Right cardiac atrium (tissue), 5 donors: ENCODE data around the gene TEX47. TPM values are rescaled to one million over a fixed set of nuclear protein-coding genes. Genes with fewer than 3 reads are reported as not detected.

Experiments used
- ATAC-seq, 2 donors: fragments of 200-7000 bp; cut with Tn5 transposase; one replicate each; pipeline versions ENCODE4 v1.8.0 to v1.9.1; 2020; ENCODE audit warnings: moderate library complexity in 2 of 2, mild to moderate bottlenecking in 1 of 2
- DNase-seq, 3 donors: peaks; one replicate each; pipeline ENCODE4 v3.0.0-alpha.2; 2020
- H3K27ac ChIP-seq: one replicate; pipeline ENCODE4 v1.5.1; 2013; ENCODE audit warnings: mild to moderate bottlenecking, low read length, control low read depth, moderate library complexity
- H3K27me3 ChIP-seq: one replicate; pipeline ENCODE4 v1.6.1; 2013; ENCODE audit not compliant: control insufficient read depth, insufficient read depth
- H3K4me1 ChIP-seq: one replicate; pipeline ENCODE4 v1.6.1; 2013; ENCODE audit warnings: low read length; ENCODE audit not compliant: control insufficient read depth, insufficient read depth
- H3K4me3 ChIP-seq: one replicate; pipeline ENCODE4 v1.5.1; 2013; ENCODE audit warnings: low read length, control low read depth
- H3K9me3 ChIP-seq: one replicate; pipeline ENCODE4 v1.6.1; 2013; ENCODE audit warnings: low read length; ENCODE audit not compliant: control insufficient read depth
- WGBS: extraction: QIAGEN DNeasy Blood & Tissue Kit; methylation state at CpG from one replicate; pipeline ENCODE4 v1.1.7; 2013; 5-methylcytosine and 5-hydroxymethylcytosine counted together
- intact Hi-C, 4 donors: fragments of 100-400 bp; cut with DNase I; formaldehyde crosslinking; loops; one replicate each; pipeline versions ENCODE4 v1.11.0 to v1.14.0; 2022 to 2023
- long read RNA-seq, 4 donors: library from polyadenylated mRNA; unstranded; transcript quantifications; one replicate each; pipeline ENCODE4 v2.0.0, GENCODE V29; 2020 to 2021
- polyA plus RNA-seq: library from polyadenylated mRNA; stranded (reverse); fragments of 200-250 nt; gene quantifications from one replicate; pipeline ENCODE4 v1.2.3, GENCODE V29; 2013
- total RNA-seq, 4 donors: library from RNA; stranded (reverse); fragmentation: NEBNext Ultra II Directional; extraction: Animal tissue kit (Norgen Biotek cat#: 25700); gene quantifications; one replicate each; pipeline ENCODE4 v1.2.1, GENCODE V29; 2021
- donor health status: healthy with polysubstance abuse.
- donor health status: DM: no; HTN: yes; CAD: no.
- donor health status: DM: no; HTN: no; CAD: no.
- donor health status: DM: no; HTN: yes; CAD: no; lungs with severe emphysema.
- donor health status: DM: yes; HTN: yes; CAD: no.

Gene TEX47
- total RNA-seq (not detected), polyA plus RNA-seq (not detected)
- long read RNA-seq, donor 1, result 0 reads
- long read RNA-seq, donor 2, result 0 reads
- long read RNA-seq, donor 3, result 0 reads
- long read RNA-seq, donor 4, result 0 reads

- Histone ChIP-seq H3K4me3 (no peak within 1 kb of the TSS), H3K9me3 (no peaks in the 10 kb centered on the region), H3K4me1 (no peaks in the 10 kb centered on the region), H3K27me3 (no peaks in the 10 kb centered on the region), H3K27ac (no peak within 1 kb of the TSS)
- 62% methylated on average over 7 of the region's 7 CpGs for WGBS
- no peak for ATAC-seq
- intact Hi-C loops, result no loop called here
- DNase-seq, result no peak
These were observed at the start of gene TEX47 for GRCh38 chr7:88795553-88795952. TEX47 (minus strand) TSS chr7:88795737; CDS start chr7:88794942, 795 bp downstream.

DNA sequence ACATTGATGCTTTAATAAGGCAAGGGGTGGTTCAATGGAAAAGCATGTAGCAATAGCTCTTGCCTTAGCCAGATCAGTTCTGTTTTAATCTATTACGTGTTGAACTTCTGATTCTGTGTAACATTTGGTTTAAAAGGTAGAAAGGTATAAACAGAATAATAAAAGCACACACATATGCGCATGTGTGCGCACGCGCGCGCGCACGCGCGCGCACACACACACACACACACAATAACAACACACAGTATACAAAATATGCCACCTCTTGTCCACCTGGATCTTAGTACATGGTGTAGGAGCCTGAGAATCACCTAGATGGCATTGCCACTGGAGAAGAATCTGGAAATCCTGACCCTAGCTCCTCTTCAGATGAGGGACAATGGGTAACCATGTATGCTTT, 49.6 kb upstream of the TEX47 start:
- no peaks in the 10 kb centered on the region for H3K4me1 ChIP-seq
- WGBS, result 87% methylated on average over 12 of the region's 12 CpGs
- no peaks in the 10 kb centered on the region for H3K27me3 ChIP-seq
- no peak for ATAC-seq
- DNase-seq, result no peak
- no peak overlapping the region for H3K4me3 ChIP-seq
- no peaks in the 10 kb centered on the region for H3K9me3 ChIP-seq
- intact Hi-C loops, result no loop called here
- H3K27ac ChIP-seq, result no peak overlapping the region

- no peak for ATAC-seq
- Histone ChIP-seq H3K9me3 (no peaks in the 10 kb centered on the region), H3K27ac (no peak overlapping the region), H3K4me1 (no peaks in the 10 kb centered on the region), H3K4me3 (no peak overlapping the region), H3K27me3 (no peaks in the 10 kb centered on the region)
- intact Hi-C loops, result no loop called here
- DNase-seq, result no peak
These were observed 46.7 kb upstream of the TEX47 start for GRCh38 chr7:88842201-88842600.

GRCh38 chr7:88835147-88835728, 39.7 kb upstream of the TEX47 start:
- no peaks in the 10 kb centered on the region for H3K27me3 ChIP-seq
- DNase-seq (no peak), ATAC-seq (no peak)
- intact Hi-C loops, result loop anchor here in 1 of 4 donors (5.0 kb wide), 1 partner anchor 33 kb away; no protein-coding TSS in a partner anchor
- no peaks in the 10 kb centered on the region for H3K9me3 ChIP-seq
- no peaks in the 10 kb centered on the region for H3K4me1 ChIP-seq
- WGBS, result 36% methylated on average over 3 of the region's 3 CpGs
- no peak overlapping the region for H3K4me3 ChIP-seq
- H3K27ac ChIP-seq, result no peak overlapping the region

- Histone ChIP-seq H3K27ac (no peak overlapping the region), H3K4me1 (no peaks in the 10 kb centered on the region), H3K27me3 (no peaks in the 10 kb centered on the region), H3K4me3 (no peak overlapping the region), H3K9me3 (no peaks in the 10 kb centered on the region)
- WGBS, result 65% methylated on average over 3 of the region's 3 CpGs
- intact Hi-C loops, result no loop called here
- no peak for DNase-seq
- ATAC-seq, result no peak
These were observed 30.7 kb upstream of the TEX47 start for GRCh38 chr7:88826222-88826621.

DNA sequence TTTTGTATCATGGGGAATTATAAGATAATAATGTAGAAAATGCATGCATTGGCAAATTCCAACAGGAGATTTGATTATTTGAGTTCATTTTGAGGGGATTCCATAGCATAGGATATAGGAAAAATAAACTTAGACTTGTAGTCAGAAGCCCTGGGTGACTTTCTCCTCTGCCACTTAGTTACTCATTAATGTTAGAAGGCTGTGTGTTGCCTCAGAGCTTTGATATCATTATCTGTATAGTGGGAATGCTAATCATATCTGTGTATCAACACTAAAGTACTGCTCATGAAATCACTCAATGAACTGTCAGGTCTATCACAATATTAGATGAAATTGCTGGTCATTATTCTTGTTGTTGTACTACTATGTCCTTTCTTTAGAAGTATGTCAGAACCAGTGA, 23.0 kb upstream of the TEX47 start:
- no peaks in the 10 kb centered on the region for H3K9me3 ChIP-seq
- no peak for ATAC-seq
- no peaks in the 10 kb centered on the region for H3K4me1 ChIP-seq
- intact Hi-C loops, result no loop called here
- no peak for DNase-seq
- no peaks in the 10 kb centered on the region for H3K27me3 ChIP-seq
- H3K4me3 ChIP-seq, result no peak overlapping the region
- no peak overlapping the region for H3K27ac ChIP-seq

DNA sequence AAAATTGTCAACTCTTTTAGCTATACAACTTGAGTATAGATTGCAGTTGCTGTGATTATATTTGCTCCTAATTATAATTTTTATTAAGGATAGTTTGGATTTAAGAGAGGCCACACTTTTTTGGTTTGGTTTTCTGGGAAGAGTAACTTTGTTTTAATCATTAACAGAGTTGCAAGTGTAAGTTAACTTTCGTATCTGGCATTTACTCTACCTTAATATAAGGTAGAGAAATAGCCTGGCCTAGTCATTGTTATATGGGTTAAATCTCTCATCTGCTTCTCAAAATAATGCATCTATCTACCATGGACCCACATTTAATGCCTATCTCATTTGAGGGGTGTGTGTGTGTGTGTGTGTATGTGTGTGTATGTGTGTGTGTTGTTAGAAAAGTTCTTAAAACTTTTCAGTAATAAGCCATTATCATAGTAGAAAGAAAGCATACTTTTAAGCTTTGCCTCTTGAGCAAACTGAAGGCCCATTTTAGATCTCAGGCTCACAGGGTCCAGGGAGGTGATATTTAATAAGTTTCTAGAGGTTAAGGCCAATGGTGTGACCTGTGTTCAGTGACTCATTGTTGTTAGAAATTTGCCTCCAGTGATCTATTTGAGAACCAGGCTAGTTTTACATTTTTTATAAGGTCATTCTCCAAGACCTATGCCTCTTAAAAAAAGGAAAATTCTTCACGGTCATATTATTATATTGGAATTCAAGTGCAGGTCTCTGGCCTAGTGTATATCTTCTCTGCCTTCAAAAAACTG, 10.9 kb upstream of the TEX47 start:
- Histone ChIP-seq H3K9me3 (no peaks in the 10 kb centered on the region), H3K4me1 (no peaks in the 10 kb centered on the region), H3K4me3 (no peak overlapping the region), H3K27ac (no peak overlapping the region), H3K27me3 (no peaks in the 10 kb centered on the region)
- intact Hi-C loops, result no loop called here
- DNase-seq, result no peak
- WGBS, result 83% methylated on average over 2 of the region's 2 CpGs
- no peak for ATAC-seq

DNA sequence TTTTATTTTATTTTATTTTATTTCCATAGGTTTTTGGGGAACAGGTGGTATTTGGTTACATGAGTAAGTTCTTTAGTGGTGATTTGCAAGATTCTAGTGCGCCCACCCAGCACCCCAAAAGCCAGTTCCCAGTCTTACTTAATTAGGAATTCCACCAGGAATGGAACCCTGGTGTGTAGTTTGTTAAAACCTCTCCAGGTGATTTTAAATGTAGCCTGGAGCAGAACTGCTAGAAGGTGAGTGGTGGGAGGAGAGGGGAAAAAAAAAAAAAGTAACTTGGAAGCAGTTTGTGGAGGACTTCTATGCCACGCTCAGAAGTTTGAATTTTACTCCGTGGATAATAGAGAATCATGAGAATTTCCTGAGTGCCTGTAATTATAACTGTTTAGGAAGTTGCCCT, 5.5 kb upstream of the TEX47 start:
- H3K4me3 ChIP-seq, result no peak overlapping the region
- no peak overlapping the region for H3K27ac ChIP-seq
- no peaks in the 10 kb centered on the region for H3K4me1 ChIP-seq
- no peaks in the 10 kb centered on the region for H3K9me3 ChIP-seq
- WGBS, result 60% methylated on average over 3 of the region's 3 CpGs
- H3K27me3 ChIP-seq, result no peaks in the 10 kb centered on the region
- no peak for DNase-seq
- intact Hi-C loops, result loop anchor here in 1 of 4 donors (5.0 kb wide), 1 partner anchor 36 kb away; no protein-coding TSS in a partner anchor
- no peak for ATAC-seq

DNA sequence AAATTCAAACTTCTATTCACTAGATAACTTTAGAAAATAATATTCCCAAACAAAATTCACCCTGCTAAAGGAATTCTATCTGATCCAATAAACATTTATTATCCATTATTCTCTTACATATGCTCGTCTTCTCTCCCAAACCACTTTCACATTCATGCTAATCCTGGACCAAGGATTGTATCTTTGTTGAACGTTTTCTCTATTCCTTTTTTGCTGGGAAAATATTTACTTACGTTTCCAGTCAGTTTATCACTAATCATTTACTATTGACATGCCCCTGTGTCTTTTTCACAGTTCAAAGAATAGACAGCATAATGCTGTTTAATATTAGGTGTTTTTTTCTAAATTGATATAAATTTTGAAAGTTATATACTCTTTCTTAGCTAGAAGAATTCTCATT, 3.2 kb downstream of the TEX47 start:
- H3K4me1 ChIP-seq, result no peaks in the 10 kb centered on the region
- 69% methylated on average over 3 of the region's 3 CpGs for WGBS
- intact Hi-C loops, result no loop called here
- ATAC-seq, result no peak
- H3K4me3 ChIP-seq, result no peak overlapping the region
- H3K9me3 ChIP-seq, result no peaks in the 10 kb centered on the region
- H3K27ac ChIP-seq, result no peak overlapping the region
- no peaks in the 10 kb centered on the region for H3K27me3 ChIP-seq
- no peak for DNase-seq

- intact Hi-C loops, result no loop called here
- H3K4me3 ChIP-seq, result no peak overlapping the region
- no peak overlapping the region for H3K27ac ChIP-seq
- no peaks in the 10 kb centered on the region for H3K27me3 ChIP-seq
- DNase-seq (no peak), ATAC-seq (no peak)
- H3K4me1 ChIP-seq, result no peaks in the 10 kb centered on the region
- WGBS, result 83% methylated on average over 4 of the region's 4 CpGs
- H3K9me3 ChIP-seq, result no peaks in the 10 kb centered on the region
These were observed 3.6 kb downstream of the TEX47 start for GRCh38 chr7:88791891-88792290.

- ATAC-seq (no peak), DNase-seq (no peak)
- Histone ChIP-seq H3K27me3 (no peaks in the 10 kb centered on the region), H3K4me3 (no peak overlapping the region), H3K27ac (no peak overlapping the region), H3K4me1 (no peaks in the 10 kb centered on the region), H3K9me3 (no peaks in the 10 kb centered on the region)
- WGBS, result 61% methylated on average over 2 of the region's 2 CpGs
- intact Hi-C loops, result loop anchor here in 1 of 4 donors (10.0 kb wide), 1 partner anchor 835 kb away; no protein-coding TSS in a partner anchor
These were observed 6.0 kb downstream of the TEX47 start for GRCh38 chr7:88789480-88790064.
